HG03103 (cell line): ENCODE measurements around the gene IKZF3.
"Not testable (repeated sequence)": the region's sequence is repeated elsewhere in the genome, so short reads cannot be mapped to it uniquely, and the experiment has no call there.

Experiments
- ATAC-seq: cut with Tn5 transposase; IDR thresholded peaks from one replicate; pipeline ENCODE4 v1.9.1; 2021; ENCODE audit warnings: low read depth; ENCODE audit not compliant: unreplicated experiment

The IKZF3 gene

DNA sequence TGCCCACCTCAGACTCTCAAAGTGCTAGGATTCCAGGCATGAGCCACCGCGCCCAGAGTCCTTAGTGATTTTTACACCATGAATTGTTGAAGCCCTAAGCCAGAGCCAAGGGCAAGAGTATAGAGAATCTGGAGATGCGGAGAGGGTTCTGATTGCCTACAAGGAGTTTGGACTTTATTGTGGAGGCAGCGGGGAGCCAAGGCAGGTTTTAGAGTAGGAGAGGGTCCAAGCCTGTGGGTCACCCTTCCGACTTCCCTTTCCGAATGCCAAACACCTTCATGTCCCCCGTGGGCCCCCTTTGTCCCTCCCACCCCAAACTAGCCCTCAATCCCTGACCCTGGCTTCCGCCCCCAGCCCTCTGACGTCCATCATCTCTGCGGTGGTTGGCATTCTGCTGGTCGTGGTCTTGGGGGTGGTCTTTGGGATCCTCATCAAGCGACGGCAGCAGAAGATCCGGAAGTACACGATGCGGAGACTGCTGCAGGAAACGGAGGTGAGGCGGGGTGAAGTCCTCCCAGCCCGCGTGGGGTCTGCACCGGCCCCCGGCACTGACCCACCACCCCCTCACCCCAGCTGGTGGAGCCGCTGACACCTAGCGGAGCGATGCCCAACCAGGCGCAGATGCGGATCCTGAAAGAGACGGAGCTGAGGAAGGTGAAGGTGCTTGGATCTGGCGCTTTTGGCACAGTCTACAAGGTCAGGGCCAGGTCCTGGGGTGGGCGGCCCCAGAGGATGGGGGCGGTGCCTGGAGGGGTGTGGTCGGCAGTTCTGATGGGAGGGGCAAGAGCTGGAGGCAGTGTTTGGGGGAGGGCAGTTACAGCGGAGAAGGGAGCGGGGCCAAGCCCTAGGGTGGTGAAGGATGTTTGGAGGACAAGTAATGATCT lies 140.9 kb downstream of the IKZF3 start:
- no peak for ATAC-seq

DNA sequence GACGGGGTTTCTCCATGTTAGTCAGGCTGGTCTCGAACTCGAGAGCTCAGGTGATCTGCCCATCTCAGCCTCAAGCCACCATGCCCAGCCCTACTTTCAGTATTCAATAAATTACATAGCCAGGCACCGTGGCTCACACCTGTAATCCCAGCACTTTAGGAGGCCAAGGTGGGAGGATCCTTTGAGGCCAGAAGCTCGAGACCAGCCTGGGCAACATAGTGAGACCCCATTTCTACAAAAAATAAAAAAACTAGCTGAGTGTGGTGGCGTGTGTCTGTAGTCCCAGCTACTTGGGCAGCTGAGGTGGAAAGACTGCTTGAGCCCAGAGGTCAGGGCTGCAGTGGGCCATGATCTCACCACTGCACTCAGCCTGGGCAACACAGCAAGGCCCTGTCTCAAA lies 142.0 kb downstream of the IKZF3 start:
- ATAC-seq: no peak

DNA sequence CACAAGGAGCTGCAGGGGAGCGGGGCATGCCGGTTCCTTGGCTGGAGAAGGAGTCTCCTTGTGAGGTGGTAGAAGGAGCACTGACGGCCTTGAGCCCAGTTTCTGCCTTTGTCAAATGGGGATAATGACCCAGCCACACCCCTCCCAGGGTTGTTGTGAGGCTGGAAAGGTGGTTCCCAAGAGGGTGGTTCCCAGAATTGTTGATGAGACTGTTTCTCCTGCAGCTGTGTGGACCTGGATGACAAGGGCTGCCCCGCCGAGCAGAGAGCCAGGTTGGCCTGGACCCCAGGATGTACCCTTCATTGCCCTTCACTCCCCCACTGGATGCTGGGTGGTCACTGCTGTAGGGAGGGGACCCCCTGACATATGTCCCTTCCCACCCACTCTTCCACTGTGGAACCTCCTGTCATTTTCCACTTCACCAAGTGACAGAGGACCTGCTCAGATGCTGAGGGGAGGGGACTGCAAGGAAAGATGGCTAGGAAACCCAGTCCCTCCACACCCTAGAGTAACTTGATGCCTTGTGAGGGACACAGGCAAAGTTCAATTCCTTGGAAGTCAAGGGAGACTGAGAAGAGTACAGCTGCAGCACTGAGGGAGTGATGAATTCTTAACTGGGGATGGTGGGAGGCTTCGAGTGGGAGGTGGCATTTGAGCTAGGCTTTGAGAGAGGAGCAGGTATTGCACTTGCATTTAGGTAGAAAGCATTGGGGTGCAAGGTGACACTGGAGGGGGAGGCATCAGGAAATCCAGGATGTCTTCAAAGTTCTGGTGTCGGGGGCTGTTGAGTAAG lies 144.4 kb downstream of the IKZF3 start:
- ATAC-seq: no peak

DNA sequence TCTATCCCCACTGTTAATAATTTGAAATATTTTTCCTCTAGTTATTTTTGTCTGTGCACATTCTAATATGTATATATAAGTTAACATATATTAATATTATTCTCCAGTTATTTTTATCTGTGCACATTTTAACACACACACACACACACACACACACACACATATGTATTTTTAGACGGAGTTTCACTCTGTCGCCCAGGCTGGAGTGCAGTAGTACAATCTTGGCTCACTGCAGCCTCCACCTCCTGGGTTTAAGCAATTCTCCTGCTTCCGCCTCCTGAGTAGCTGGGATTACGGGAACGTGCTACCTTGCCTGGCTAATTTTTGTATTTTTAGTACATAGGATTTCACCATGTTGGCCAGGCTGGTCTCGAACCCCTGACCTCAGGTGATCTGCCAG lies 146.5 kb downstream of the IKZF3 start:
- no peak for ATAC-seq

DNA sequence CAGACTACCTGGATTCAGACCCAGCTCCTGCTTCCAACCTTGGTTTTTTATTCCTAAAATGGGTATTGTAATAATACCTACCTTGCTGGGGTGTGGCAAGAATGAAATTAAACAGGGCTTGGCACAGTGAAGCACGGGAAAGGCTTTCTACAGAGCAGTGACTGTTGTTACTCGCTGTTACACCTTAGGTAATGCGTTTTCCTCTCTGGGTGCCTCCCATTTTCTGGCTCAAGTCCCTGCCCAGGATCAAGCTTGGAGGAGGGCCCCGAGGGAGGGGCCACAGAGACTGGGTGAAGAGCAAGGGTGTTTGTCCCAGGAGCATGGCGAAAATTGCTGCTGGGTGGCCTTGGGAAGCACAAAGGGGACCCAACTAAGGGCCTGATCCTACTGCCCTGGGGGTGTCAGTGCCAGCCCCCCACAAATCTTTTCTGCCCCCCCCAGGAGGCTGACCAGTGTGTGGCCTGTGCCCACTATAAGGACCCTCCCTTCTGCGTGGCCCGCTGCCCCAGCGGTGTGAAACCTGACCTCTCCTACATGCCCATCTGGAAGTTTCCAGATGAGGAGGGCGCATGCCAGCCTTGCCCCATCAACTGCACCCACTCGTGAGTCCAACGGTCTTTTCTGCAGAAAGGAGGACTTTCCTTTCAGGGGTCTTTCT lies 147.1 kb downstream of the IKZF3 start:
- ATAC-seq: no peak

DNA sequence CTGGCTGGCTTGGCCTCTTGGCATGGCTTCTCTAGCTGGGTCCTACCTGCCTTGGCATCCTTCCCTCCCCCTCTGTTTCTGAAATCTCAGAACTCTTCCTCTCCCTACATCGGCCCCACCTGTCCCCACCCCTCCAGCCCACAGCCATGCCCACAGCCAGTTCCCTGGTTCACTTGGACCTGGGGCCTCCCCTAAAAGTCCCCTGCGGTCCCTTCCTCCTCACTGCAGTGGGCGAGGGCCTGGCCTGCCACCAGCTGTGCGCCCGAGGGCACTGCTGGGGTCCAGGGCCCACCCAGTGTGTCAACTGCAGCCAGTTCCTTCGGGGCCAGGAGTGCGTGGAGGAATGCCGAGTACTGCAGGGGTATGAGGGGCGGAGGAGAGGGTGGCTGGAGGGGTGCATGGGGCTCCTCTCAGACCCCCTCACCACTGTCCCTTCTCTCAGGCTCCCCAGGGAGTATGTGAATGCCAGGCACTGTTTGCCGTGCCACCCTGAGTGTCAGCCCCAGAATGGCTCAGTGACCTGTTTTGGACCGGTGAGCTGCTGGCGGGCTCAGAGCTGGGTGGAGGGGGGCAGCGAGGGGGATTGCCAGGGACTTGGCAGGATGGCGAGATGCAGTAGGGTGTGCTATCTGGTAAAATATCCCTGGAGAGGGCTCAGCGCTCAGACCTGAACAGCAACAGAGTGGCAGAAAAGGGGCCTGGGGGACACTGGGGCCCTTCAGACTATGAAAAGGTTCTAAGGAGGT lies 147.9 kb downstream of the IKZF3 start:
- ATAC-seq: no peak

DNA sequence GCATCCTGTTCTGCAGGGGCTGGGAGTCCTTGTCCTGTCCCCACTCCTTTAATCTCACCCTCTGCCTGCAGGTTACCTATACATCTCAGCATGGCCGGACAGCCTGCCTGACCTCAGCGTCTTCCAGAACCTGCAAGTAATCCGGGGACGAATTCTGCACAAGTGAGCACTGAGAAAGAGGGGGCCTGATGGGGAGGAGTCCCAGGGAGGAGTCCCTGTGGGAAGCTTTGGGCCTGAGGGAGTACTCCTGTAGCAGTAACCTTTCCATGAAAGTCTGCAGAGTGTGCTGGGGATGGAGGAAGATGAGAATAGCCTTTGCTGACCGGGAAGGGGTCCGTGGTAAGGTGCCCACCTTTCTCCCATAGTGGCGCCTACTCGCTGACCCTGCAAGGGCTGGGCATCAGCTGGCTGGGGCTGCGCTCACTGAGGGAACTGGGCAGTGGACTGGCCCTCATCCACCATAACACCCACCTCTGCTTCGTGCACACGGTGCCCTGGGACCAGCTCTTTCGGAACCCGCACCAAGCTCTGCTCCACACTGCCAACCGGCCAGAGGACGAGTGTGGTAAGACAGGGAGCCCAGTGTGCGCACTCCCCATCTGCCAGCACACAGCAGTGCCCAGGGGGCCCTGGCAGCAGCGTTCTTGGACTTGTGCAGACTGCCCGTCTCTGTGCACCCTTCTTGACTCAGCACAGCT lies 148.6 kb downstream of the IKZF3 start:
- no peak for ATAC-seq

DNA sequence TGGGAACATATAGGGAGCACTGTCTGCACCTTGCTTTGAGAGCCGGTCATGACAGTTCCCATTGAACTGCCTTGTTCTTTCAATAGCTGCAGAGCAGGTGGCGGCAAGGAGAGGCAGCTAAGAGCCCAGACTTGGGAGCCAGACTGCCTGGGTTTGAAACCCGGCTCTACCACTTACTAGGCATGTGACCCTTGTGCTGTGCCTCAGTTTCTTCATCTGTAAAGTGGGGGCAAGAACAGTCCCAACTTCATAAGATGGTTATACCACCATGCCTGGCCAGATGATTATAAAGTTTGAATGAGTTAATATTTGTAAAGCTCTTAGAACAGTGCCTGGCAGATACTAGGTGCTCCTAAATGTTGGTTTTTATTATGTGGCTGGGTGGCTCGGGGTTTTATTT lies 149.9 kb downstream of the IKZF3 start:
- ATAC-seq: no peak

DNA sequence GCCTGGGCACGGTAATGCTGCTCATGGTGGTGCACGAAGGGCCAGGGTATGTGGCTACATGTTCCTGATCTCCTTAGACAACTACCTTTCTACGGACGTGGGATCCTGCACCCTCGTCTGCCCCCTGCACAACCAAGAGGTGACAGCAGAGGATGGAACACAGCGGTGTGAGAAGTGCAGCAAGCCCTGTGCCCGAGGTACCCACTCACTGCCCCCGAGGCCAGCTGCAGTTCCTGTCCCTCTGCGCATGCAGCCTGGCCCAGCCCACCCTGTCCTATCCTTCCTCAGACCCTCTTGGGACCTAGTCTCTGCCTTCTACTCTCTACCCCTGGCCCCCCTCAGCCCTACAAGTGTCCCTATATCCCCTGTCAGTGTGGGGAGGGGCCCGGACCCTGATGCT lies 152.3 kb downstream of the IKZF3 start:
- ATAC-seq: no peak

DNA sequence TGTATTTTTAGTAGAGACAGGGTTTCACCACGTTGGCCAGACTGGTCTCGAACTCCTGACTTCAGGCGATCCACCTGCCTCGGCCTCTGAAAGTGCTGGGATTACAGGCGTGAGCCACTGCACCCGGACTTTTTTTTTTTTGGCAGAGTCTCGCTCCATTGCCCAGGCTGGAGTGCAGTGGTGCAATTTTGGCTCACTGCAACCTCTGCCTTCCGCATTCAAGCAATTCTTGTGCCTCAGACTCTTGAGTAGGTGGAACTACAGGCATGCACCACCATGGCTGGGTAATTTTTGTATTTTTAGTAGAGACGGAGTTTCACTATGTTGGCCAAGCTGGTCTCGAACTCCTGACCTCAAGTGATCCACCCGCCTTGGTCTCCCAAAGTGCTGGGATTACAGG lies 153.0 kb downstream of the IKZF3 start:
- not testable (repeated sequence) for ATAC-seq

DNA sequence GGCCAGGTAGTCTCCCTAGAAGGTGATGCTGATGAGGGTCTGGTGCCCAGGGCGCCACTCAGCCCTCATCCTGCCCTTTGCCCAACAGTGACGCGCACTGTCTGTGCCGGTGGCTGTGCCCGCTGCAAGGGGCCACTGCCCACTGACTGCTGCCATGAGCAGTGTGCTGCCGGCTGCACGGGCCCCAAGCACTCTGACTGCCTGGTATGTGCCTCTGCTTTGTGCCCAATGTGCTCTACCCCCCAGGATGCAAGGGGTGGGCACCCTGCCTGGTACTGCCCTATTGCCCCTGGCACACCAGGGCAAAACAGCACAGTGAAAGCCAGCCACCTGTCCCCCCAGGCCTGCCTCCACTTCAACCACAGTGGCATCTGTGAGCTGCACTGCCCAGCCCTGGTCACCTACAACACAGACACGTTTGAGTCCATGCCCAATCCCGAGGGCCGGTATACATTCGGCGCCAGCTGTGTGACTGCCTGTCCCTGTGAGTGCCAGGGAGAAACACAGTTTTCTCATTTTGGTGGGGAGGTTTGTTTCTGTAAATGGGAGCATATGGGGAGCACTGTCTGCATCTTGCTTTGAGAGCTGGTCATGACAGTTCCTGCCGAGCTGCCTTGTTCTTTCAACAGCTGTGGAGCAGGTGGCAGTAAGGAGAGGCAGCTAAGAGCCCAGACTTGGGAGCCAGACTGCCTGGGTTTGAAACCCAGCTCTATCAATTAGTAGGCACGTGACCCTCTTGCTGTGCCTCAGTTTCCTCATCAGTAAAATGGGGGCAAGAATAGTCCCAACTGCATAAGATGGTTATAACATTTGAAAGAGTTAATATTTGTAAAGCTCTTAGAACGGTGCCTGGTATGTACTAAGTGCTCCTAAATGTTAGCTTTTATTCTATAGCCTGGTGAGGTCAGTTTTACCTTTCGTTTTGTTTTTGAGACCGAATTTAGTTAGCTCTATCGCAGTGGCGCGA lies 153.8 kb downstream of the IKZF3 start:
- ATAC-seq: no peak

DNA sequence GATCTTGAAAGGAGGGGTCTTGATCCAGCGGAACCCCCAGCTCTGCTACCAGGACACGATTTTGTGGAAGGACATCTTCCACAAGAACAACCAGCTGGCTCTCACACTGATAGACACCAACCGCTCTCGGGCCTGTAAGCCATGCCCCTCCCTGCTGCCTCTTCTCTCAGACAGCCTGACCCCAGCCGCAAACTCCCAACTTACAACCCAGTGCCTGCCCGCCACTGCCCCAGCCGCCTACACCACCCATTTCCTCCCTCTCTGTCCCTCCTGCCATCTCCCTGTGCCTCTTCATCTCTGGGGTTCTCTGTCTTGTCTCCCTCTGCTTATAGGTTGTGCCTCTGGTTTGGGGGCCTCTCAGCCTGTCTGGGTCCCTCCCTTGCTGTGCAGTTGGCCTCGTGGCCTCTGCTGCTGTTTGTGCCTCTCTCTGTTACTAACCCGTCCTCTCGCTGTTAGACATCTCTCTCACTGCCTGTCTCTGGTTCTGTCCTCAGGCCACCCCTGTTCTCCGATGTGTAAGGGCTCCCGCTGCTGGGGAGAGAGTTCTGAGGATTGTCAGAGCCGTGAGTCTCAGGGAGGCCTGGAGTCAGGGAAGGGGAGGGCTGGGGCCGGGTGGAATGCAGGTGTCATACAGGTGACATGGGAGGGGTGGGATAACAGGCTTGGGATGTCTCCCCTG lies 154.7 kb downstream of the IKZF3 start:
- ATAC-seq: no peak
